Stimulated activated effector memory CD8-positive, alpha-beta T cell treated with anti-CD3 and anti-CD28 coated beads, Interleukin-12 subunit alpha, Interleukin-12 subunit beta, amount 100 ng/mL, for 72 hours (primary cell): Measurements from ENCODE around the gene NEGR1.

Source experiments
- ATAC-seq: fragments of 150-1000 bp; cut with Tn5 transposase; 2 replicates; pipeline ENCODE4 v1.10.0; 2021
- DNase-seq, 2 donors: peaks; one replicate each; pipeline ENCODE4 v3.0.0; 2021 to 2022; ENCODE audit warnings: low spot score in 2 of 2
- H3K27ac Mint-ChIP-seq: one replicate; pipeline ENCODE4 v1.8.0; 2022; ENCODE audit warnings: mild to moderate bottlenecking, mixed read lengths
- H3K36me3 Mint-ChIP-seq: one replicate; pipeline ENCODE4 v1.8.0; 2022; ENCODE audit warnings: mild to moderate bottlenecking, mixed read lengths
- H3K4me1 Mint-ChIP-seq: one replicate; pipeline ENCODE4 v1.8.0; 2022; ENCODE audit warnings: mixed read lengths
- H3K4me3 Mint-ChIP-seq: one replicate; pipeline ENCODE4 v1.8.0; 2022; ENCODE audit warnings: mild to moderate bottlenecking, mixed read lengths
- H3K9me3 Mint-ChIP-seq: one replicate; pipeline ENCODE4 v1.8.0; 2022; ENCODE audit warnings: mixed read lengths

NEGR1 gene

DNA sequence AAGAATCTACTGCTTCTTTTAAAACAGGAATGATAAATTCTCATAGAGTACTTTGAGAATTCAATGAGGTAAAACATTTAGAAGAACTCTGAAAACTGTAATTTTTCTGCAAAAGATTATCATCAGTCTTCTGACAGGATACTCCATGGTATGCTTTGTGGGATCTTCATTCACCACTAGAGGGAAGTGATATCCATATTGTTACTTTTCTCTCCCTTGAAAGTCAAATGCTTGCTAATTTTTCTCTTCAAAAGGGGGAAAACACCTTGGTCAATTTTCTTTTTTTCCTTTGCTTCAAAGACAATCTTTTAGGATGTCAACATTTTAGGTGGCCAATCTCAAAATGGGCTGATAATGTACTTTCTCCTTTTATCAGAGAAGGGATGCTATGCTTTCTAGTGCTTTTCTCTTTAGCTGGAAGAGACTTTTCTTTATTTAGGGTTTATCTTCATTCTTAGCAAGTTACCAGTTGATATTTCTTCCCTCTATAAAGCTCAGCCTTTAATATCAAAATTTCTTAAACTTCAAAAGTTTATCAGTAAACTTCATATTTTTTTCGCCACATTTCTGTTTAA is 95.5 kb downstream of the NEGR1 start:
- ATAC-seq = no peak
- DNase-seq = no peak
- H3K27ac Mint-ChIP-seq = no peak overlapping the region

DNA sequence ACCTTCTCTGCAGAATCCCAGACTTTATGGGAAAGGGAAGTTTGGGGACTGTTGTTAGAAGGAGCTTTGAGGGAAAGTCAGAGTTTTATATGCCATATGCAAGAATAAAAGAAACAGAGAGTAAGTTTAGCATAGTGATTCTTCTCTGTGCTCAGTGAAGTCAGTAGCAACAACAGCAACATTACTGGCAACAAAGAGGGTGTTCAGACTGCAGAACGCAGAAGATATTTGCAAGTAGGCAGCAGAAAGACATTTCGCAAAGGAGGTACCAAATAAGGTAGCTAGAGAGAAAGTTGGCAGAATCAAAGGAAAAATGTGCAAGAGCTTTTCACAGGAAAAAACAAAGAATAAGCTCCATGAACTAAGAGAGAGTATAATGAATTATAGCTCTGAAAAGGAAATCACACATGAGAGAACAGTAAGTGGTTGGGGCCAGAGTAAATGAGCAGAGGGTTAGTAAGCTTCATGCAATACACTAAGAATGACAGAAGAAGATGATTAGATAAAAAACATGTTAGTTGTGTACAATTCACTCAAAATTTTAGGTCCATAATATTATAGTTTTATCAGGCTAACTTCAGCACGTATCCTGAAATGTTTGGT is 98.1 kb downstream of the NEGR1 start:
- Mint-ChIP-seq H3K9me3 (peaks cover 4% of the 10 kb centered on the region), H3K36me3 (no peaks in the 10 kb centered on the region), H3K27ac (no peak overlapping the region), H3K4me1 (no peaks in the 10 kb centered on the region), H3K4me3 (no peak overlapping the region)
- no peak for DNase-seq
- ATAC-seq = no peak

More for the DNA sequence above, 95.5 kb downstream of the NEGR1 start:
- Mint-ChIP-seq H3K4me3 (no peak overlapping the region), H3K9me3 (peaks cover 3% of the 10 kb centered on the region), H3K4me1 (no peaks in the 10 kb centered on the region), H3K36me3 (no peaks in the 10 kb centered on the region)

DNA sequence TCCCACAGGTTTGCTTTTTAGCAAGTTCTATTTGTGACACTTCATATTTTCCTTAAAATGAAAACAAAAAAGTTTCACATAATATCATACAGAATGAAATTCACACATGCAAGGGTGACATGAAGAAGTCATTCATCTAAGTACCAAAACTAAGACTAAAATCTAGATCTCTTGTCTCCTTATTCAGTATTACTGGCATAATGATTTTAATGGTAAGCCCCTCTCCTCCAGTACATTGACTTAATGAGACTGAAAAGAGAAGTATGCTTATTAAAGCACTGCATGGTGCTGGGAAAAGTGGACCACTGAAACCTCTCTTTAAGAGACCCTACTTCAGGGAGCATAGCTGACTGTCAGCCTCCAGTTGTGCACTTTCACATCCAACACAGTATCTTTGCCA is 99.5 kb downstream of the NEGR1 start:
- Mint-ChIP-seq H3K36me3 (no peaks in the 10 kb centered on the region), H3K27ac (no peak overlapping the region), H3K9me3 (peaks cover 7% of the 10 kb centered on the region), H3K4me1 (no peaks in the 10 kb centered on the region), H3K4me3 (no peak overlapping the region)
- no peak for DNase-seq
- ATAC-seq = no peak

- H3K4me3 Mint-ChIP-seq = no peak overlapping the region
- ATAC-seq (no peak), DNase-seq (no peak)
- peaks cover 15% of the 10 kb centered on the region for H3K9me3 Mint-ChIP-seq
- H3K36me3 Mint-ChIP-seq = no peaks in the 10 kb centered on the region
- no peak overlapping the region for H3K27ac Mint-ChIP-seq
- no peaks in the 10 kb centered on the region for H3K4me1 Mint-ChIP-seq
Observed at GRCh38 chr1:72178266-72178665, 104.1 kb downstream of the NEGR1 start.

GRCh38 chr1:72177711-72178110 is 104.6 kb downstream of the NEGR1 start:
- Mint-ChIP-seq H3K9me3 (peaks cover 15% of the 10 kb centered on the region), H3K27ac (no peak overlapping the region), H3K4me3 (no peak overlapping the region), H3K36me3 (no peaks in the 10 kb centered on the region), H3K4me1 (no peaks in the 10 kb centered on the region)
- no peak for ATAC-seq
- no peak for DNase-seq

DNA sequence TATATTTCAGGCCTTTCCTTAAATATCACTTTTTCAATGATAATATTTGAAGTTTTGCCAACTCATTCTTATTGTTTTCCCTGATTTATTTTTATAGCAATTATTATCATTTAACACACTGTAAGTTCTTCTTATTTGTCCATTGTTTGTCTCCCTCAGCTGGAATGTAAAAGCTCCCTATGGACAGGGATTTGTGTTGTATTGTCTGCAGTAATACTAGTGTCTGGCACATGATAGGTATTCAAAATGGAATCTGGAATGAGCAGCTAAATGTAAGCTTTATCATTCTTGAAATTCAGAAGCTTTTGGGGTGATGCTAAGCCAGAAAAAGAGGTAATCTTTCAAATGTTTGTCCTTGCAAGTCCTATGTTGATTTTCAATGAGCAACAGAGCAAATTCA is 112.1 kb downstream of the NEGR1 start:
- Mint-ChIP-seq H3K4me1 (no peaks in the 10 kb centered on the region), H3K9me3 (peaks cover 6% of the 10 kb centered on the region), H3K27ac (no peak overlapping the region), H3K36me3 (no peaks in the 10 kb centered on the region), H3K4me3 (no peak overlapping the region)
- DNase-seq (no peak), ATAC-seq (no peak)

DNA sequence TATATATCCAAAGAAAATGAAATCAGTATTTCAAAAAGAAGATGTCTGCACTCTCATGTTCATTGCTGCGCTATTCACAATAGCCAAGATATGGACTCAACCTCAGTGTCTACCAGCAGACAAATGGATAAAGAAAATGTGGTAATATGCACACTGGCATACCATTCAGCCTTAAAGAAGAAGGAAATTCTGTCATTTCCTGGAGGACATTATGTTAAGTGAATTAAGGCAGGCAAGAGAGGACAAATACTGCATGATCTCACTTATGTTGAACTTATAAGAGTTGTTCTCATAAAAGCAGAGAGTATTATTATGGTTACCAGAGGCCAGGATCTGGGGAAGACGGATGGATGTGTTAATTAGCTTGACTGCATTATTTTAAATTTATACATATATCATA is 115.9 kb downstream of the NEGR1 start:
- no peak for DNase-seq
- Mint-ChIP-seq H3K36me3 (no peaks in the 10 kb centered on the region), H3K4me1 (no peaks in the 10 kb centered on the region)

GRCh38 chr1:72150508-72150907 is 131.8 kb downstream of the NEGR1 start:
- peaks cover 11% of the 10 kb centered on the region for H3K9me3 Mint-ChIP-seq
- H3K36me3 Mint-ChIP-seq = no peaks in the 10 kb centered on the region
- ATAC-seq (no peak), DNase-seq (no peak)
- H3K27ac Mint-ChIP-seq = no peak overlapping the region
- H3K4me3 Mint-ChIP-seq = no peak overlapping the region
- no peaks in the 10 kb centered on the region for H3K4me1 Mint-ChIP-seq

More for the DNA sequence above, 115.9 kb downstream of the NEGR1 start:
- H3K9me3 Mint-ChIP-seq = peaks cover 7% of the 10 kb centered on the region
- no peak overlapping the region for H3K27ac Mint-ChIP-seq
- H3K4me3 Mint-ChIP-seq = no peak overlapping the region
- ATAC-seq = no peak

- no peaks in the 10 kb centered on the region for H3K4me1 Mint-ChIP-seq
- H3K4me3 Mint-ChIP-seq = no peak overlapping the region
- H3K36me3 Mint-ChIP-seq = no peaks in the 10 kb centered on the region
- H3K9me3 Mint-ChIP-seq = peaks cover 15% of the 10 kb centered on the region
- DNase-seq (no peak), ATAC-seq (no peak)
- H3K27ac Mint-ChIP-seq = no peak overlapping the region
Observed at GRCh38 chr1:72141875-72142274, 140.5 kb downstream of the NEGR1 start.

DNA sequence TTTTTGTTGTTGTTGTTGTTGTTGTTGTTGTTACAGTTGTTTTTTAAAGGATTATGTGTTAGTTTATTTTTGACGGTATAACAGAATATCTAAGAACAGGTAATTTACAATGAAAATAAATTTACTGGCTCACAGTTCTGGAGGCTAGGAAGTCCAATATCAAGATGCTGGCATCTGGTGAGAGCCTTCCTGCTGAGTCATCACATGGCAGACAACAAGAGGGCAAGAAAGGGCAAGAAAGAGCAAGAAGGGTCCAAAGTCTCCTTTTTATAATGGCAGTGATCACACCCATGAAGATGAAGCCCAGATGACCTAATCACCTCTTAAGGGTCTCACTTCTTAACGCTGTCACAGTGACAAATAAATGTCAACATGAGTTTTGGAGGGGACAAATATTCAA is 142.1 kb downstream of the NEGR1 start:
- ATAC-seq (no peak), DNase-seq (no peak)
- no peak overlapping the region for H3K27ac Mint-ChIP-seq
- peaks cover 15% of the 10 kb centered on the region for H3K9me3 Mint-ChIP-seq
- H3K36me3 Mint-ChIP-seq = no peaks in the 10 kb centered on the region
- H3K4me3 Mint-ChIP-seq = no peak overlapping the region
- no peaks in the 10 kb centered on the region for H3K4me1 Mint-ChIP-seq

DNA sequence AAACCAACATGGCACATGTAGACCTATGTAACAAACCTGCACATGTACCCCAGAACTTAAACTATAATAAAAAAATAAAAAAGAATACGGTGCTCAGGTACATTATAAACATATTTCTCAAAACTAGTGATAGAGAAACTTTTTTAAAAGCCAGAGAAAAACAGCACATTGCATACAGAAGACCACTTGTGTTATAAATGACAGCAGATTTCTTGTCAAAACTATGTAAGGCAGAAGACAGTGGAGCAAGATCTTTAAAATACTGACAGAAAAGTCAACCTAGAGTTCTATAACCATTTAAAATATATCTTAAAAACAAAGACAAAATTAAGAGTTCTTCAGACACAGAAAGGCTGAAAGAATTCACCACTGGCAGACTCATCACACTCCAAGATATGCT is 144.7 kb downstream of the NEGR1 start:
- Mint-ChIP-seq H3K4me3 (no peak overlapping the region), H3K27ac (no peak overlapping the region), H3K4me1 (no peaks in the 10 kb centered on the region), H3K9me3 (peaks cover 15% of the 10 kb centered on the region), H3K36me3 (no peaks in the 10 kb centered on the region)
- DNase-seq (no peak), ATAC-seq (no peak)

DNA sequence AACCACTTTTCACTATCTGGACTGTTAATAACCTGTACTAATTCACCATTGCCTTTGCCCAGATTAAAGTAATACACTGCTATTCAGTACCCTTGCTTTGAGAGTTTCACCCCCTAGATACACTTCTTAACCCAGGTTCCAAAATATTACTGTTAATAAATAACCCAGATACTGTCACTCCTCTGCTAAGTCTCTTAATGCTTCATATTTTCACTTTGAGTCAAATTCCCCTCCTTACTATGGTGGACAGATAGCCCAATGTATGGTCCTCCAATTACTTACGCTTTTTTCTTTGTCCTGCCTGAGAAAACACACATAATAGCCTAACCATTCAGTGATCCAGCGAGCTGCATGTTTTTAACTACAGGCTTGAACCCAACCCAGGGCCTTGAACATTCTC is 152.5 kb downstream of the NEGR1 start:
- ATAC-seq (no peak), DNase-seq (no peak)
- no peaks in the 10 kb centered on the region for H3K4me1 Mint-ChIP-seq
- H3K4me3 Mint-ChIP-seq = no peak overlapping the region
- H3K27ac Mint-ChIP-seq = no peak overlapping the region
- peaks cover 7% of the 10 kb centered on the region for H3K9me3 Mint-ChIP-seq
- H3K36me3 Mint-ChIP-seq = no peaks in the 10 kb centered on the region

DNA sequence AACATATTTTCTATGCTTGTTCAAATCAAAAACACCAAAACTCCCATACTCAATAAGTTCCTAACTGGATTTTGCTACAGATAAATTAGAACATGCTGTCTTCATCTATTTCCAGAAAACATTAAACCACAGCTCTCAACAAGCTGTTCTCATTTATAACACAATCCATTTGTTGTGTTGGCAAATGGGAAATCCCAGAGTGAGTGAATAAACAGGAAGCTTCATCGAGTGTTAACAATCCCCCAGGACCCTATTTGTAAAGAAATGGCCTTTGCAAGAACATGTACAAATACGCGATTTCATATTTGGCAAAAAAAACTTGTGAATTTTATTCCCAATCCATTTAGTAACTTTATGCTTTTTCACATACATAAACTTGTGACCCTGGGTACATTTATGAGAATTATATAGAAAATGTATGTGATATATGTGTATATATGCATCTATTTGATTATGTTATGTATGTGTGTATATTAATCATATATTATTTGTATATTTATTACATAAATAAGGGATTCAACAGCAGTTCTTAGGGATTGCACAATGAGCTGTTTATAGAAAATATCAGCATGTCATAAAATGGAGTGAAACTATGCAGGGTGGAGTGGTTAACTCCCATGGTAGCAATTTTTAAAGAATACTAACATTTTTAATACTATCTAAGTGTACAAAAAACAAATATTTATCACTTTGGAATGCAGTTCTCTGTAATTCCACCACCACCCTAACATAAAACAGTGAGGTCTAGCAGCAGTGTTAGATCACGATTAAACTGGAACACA is 160.0 kb downstream of the NEGR1 start:
- Mint-ChIP-seq H3K4me1 (no peaks in the 10 kb centered on the region), H3K9me3 (no peaks in the 10 kb centered on the region), H3K27ac (no peak overlapping the region), H3K4me3 (no peak overlapping the region), H3K36me3 (no peaks in the 10 kb centered on the region)
- no peak for ATAC-seq
- DNase-seq = no peak

DNA sequence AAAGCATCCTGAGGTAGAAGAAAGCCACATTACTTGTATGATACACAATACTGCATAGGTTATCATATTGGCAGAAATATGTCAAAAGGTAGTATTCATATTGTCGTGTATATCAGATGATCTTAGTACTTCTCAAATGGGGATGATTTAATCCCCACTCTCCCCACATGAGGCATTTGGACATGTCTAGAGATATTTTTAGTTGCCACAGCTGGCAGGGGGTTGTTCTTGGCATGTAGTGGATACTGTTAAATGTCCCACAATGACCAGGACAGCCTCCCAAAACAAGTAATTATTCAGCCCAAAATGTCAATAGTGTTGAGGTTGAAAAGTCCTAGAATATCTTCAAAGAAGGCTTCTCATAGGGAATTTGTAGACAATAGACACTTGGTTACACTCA is 162.8 kb downstream of the NEGR1 start:
- H3K9me3 Mint-ChIP-seq = peaks cover 5% of the 10 kb centered on the region
- H3K4me3 Mint-ChIP-seq = no peak overlapping the region
- DNase-seq (no peak), ATAC-seq (no peak)
- no peak overlapping the region for H3K27ac Mint-ChIP-seq
- no peaks in the 10 kb centered on the region for H3K4me1 Mint-ChIP-seq
- no peaks in the 10 kb centered on the region for H3K36me3 Mint-ChIP-seq

GRCh38 chr1:72117621-72118020 is 164.7 kb downstream of the NEGR1 start:
- Mint-ChIP-seq H3K36me3 (no peaks in the 10 kb centered on the region), H3K27ac (no peak overlapping the region), H3K9me3 (peaks cover 13% of the 10 kb centered on the region), H3K4me1 (no peaks in the 10 kb centered on the region), H3K4me3 (no peak overlapping the region)
- ATAC-seq = no peak
- no peak for DNase-seq

GRCh38 chr1:72115290-72115689 is 167.0 kb downstream of the NEGR1 start:
- ATAC-seq = no peak
- DNase-seq = no peak
- H3K4me3 Mint-ChIP-seq = no peak overlapping the region
- H3K9me3 Mint-ChIP-seq = peaks cover 15% of the 10 kb centered on the region
- no peak overlapping the region for H3K27ac Mint-ChIP-seq
- no peaks in the 10 kb centered on the region for H3K36me3 Mint-ChIP-seq
- H3K4me1 Mint-ChIP-seq = no peaks in the 10 kb centered on the region
